Amygdala (tissue), 56 donors: Measurements from ENCODE around the gene SYT2.

ENCODE experiments used
- DNase-seq, 56 donors: peaks; one replicate each; lab custom pipeline; 2025; lab: John Stamatoyannopoulos, UW

Gene SYT2

GRCh38 chr1:202706851-202707250 lies 3.4 kb downstream of the SYT2 start:
- no peak for DNase-seq

GRCh38 chr1:202704601-202705000 lies 5.7 kb downstream of the SYT2 start:
- DNase-seq = no peak

- DNase-seq = no peak
Observed at GRCh38 chr1:202703191-202703590, 7.1 kb downstream of the SYT2 start.

GRCh38 chr1:202702088-202702487 lies 8.2 kb downstream of the SYT2 start:
- no peak for DNase-seq

GRCh38 chr1:202701200-202701599 lies 9.1 kb downstream of the SYT2 start:
- DNase-seq = no peak

GRCh38 chr1:202700061-202700460 lies 10.2 kb downstream of the SYT2 start:
- DNase-seq = no peak

GRCh38 chr1:202698276-202698675 lies 12.0 kb downstream of the SYT2 start:
- DNase-seq = no peak

GRCh38 chr1:202697038-202697437 lies 13.2 kb downstream of the SYT2 start:
- DNase-seq = no peak

GRCh38 chr1:202694314-202694713 lies 15.9 kb downstream of the SYT2 start:
- no peak for DNase-seq

GRCh38 chr1:202692959-202693555 lies 17.2 kb downstream of the SYT2 start:
- DNase-seq = peak in 21 of 56 donors; percentile 3 to 66 (median 13)

- DNase-seq = no peak
Observed at GRCh38 chr1:202691816-202692215, 18.4 kb downstream of the SYT2 start.

GRCh38 chr1:202689493-202690342 lies 20.5 kb downstream of the SYT2 start:
- no peak for DNase-seq

GRCh38 chr1:202689082-202689481 lies 21.2 kb downstream of the SYT2 start:
- DNase-seq = no peak

GRCh38 chr1:202688401-202688800 lies 21.9 kb downstream of the SYT2 start:
- DNase-seq = peak in 3 of 56 donors; percentile 8 to 21 (median 9)

- DNase-seq = no peak
Observed at GRCh38 chr1:202687798-202688197, 22.5 kb downstream of the SYT2 start.

GRCh38 chr1:202687370-202687769 lies 22.9 kb downstream of the SYT2 start:
- DNase-seq = no peak

- DNase-seq = no peak
Observed at GRCh38 chr1:202685641-202686040, 24.6 kb downstream of the SYT2 start.

GRCh38 chr1:202684716-202685115 lies 25.5 kb downstream of the SYT2 start:
- no peak for DNase-seq

- no peak for DNase-seq
Observed at GRCh38 chr1:202683029-202683428, 27.2 kb downstream of the SYT2 start.

- no peak for DNase-seq
Observed at GRCh38 chr1:202682477-202682876, 27.8 kb downstream of the SYT2 start.

- DNase-seq = no peak
Observed at GRCh38 chr1:202681736-202682420, 28.4 kb downstream of the SYT2 start.
